Astrocyte (in vitro differentiated cells and primary cell): ENCODE measurements around the gene PLEKHF1. TPM values are rescaled to one million over a fixed set of nuclear protein-coding genes. Genes with fewer than 3 reads are reported as not detected.

Experiments
- DNase-seq: peaks from one replicate; pipeline ENCODE4 v3.0.0-alpha.2; 2010; ENCODE audit warnings: low read depth
- FAIRE-seq: peaks from 2 replicates; lab custom pipeline; 2011; peaks lifted over from hg19 to GRCh38; lab: Jason Lieb, UNC
- H2AFZ ChIP-seq: 2 replicates; pipeline ENCODE4 v1.6.0; 2012; ENCODE audit warnings: low read depth, low read length, inconsistent platforms
- H3K27ac ChIP-seq: 2 replicates; pipeline ENCODE4 v1.5.1; 2011; ENCODE audit warnings: low read depth, low read length, inconsistent platforms
- H3K27me3 ChIP-seq: 2 replicates; pipeline ENCODE4 v1.6.0; 2011; ENCODE audit warnings: low read length, inconsistent platforms; ENCODE audit not compliant: insufficient read depth
- H3K36me3 ChIP-seq: 2 replicates; pipeline ENCODE4 v1.5.1; 2011; ENCODE audit warnings: low read length, inconsistent platforms; ENCODE audit not compliant: insufficient read depth
- H3K4me1 ChIP-seq: 2 replicates; pipeline ENCODE4 v1.5.1; 2011; ENCODE audit warnings: low read length, inconsistent platforms; ENCODE audit not compliant: insufficient read depth
- H3K4me2 ChIP-seq: 2 replicates; pipeline ENCODE4 v1.6.0; 2012; ENCODE audit warnings: low read length, inconsistent platforms
- H3K4me3 ChIP-seq: 2 replicates; pipeline ENCODE4 v1.5.1; 2011; ENCODE audit warnings: low read depth, mild to moderate bottlenecking, low read length, inconsistent platforms; ENCODE audit not compliant: insufficient read depth
- H3K79me2 ChIP-seq: 2 replicates; pipeline ENCODE4 v1.6.0; 2012; ENCODE audit warnings: mild to moderate bottlenecking, low read length, inconsistent platforms; ENCODE audit not compliant: insufficient read depth
- H3K9ac ChIP-seq: 2 replicates; pipeline ENCODE4 v1.6.0; 2012; ENCODE audit warnings: mild to moderate bottlenecking, low read length, inconsistent platforms
- H3K9me3 ChIP-seq: 2 replicates; pipeline ENCODE4 v1.5.1; 2012; ENCODE audit warnings: low read depth, mild to moderate bottlenecking, low read length, inconsistent platforms; ENCODE audit not compliant: insufficient read depth
- H4K20me1 ChIP-seq: 2 replicates; pipeline ENCODE4 v1.6.0; 2012; ENCODE audit warnings: low read length, inconsistent platforms; ENCODE audit not compliant: insufficient read depth
- H3K27ac Mint-ChIP-seq: one replicate; pipeline ENCODE4 v1.8.0; 2021; ENCODE audit warnings: mild to moderate bottlenecking, mixed read lengths; ENCODE audit not compliant: unreplicated experiment
- H3K27me3 Mint-ChIP-seq: one replicate; pipeline ENCODE4 v1.8.0; 2021; ENCODE audit warnings: low read depth, mixed read lengths; ENCODE audit not compliant: unreplicated experiment
- H3K36me3 Mint-ChIP-seq: one replicate; pipeline ENCODE4 v1.8.0; 2021; ENCODE audit warnings: low read depth, mixed read lengths; ENCODE audit not compliant: unreplicated experiment
- H3K4me1 Mint-ChIP-seq: one replicate; pipeline ENCODE4 v1.8.0; 2021; ENCODE audit warnings: low read depth, mixed read lengths; ENCODE audit not compliant: unreplicated experiment
- H3K4me3 Mint-ChIP-seq: one replicate; pipeline ENCODE4 v1.8.0; 2021; ENCODE audit warnings: mild to moderate bottlenecking, moderate library complexity, mixed read lengths; ENCODE audit not compliant: unreplicated experiment
- H3K9me3 Mint-ChIP-seq: one replicate; pipeline ENCODE4 v1.8.0; 2021; ENCODE audit warnings: mild to moderate bottlenecking, mixed read lengths; ENCODE audit not compliant: unreplicated experiment
- CTCF ChIP-seq: IDR thresholded peaks from 2 replicates; pipeline ENCODE4 v1.5.1; 2011; ENCODE audit warnings: low read depth, mild to moderate bottlenecking, inconsistent platforms, low read length, moderate library complexity; ENCODE audit not compliant: insufficient read depth
- EZH2 ChIP-seq: IDR thresholded peaks from 2 replicates; pipeline ENCODE4 v1.6.1; 2012; ENCODE audit warnings: mild to moderate bottlenecking, low read length, inconsistent platforms; ENCODE audit not compliant: insufficient read depth
- total RNA-seq: library from RNA; stranded (reverse); gene quantifications from 2 replicates; pipeline ENCODE4 v1.2.1, GENCODE V29; 2021

PLEKHF1 gene
- total RNA-seq, 1 donor from 2014 or later = 13.1 TPM

GRCh38 chr19:29662278-29662603 is 3.0 kb upstream of the PLEKHF1 start:
- Mint-ChIP-seq H3K9me3 (no peaks in the 10 kb centered on the region), H3K36me3 (peaks cover 7% of the 10 kb centered on the region), H3K27me3 (no peaks in the 10 kb centered on the region), H3K4me3 (peak overlapping the region; percentile 57), H3K4me1 (peaks cover 45% of the 10 kb centered on the region), H3K27ac (peak overlapping the region; percentile 100)
- H3K4me3 ChIP-seq = peak overlapping the region; percentile 30
- DNase-seq (no peak), FAIRE-seq (no peak)
- H2AFZ ChIP-seq = peak overlapping the region; percentile 79
- no peaks in the 10 kb centered on the region for H3K27me3 ChIP-seq
- peak overlapping the region; percentile 77 for H3K9ac ChIP-seq
- H4K20me1 ChIP-seq = peaks cover 4% of the 10 kb centered on the region
- peak overlapping the region; percentile 80 for H3K4me2 ChIP-seq
- no peaks in the 10 kb centered on the region for H3K36me3 ChIP-seq
- TF ChIP-seq CTCF (no peak), EZH2 (no peak)
- peaks cover 53% of the 10 kb centered on the region for H3K4me1 ChIP-seq
- H3K79me2 ChIP-seq = no peaks in the 10 kb centered on the region
- peak overlapping the region; percentile 96 for H3K27ac ChIP-seq
- no peaks in the 10 kb centered on the region for H3K9me3 ChIP-seq

GRCh38 chr19:29662604-29663404 is 2.5 kb upstream of the PLEKHF1 start:
- peak overlapping the region; percentile 30 for H3K4me3 ChIP-seq
- peak overlapping the region; percentile 80 for H3K4me2 ChIP-seq

More at GRCh38 chr19:29662604-29663404, 2.5 kb upstream of the PLEKHF1 start:
- H2AFZ ChIP-seq = peak overlapping the region; percentile 79
- DNase-seq (peak; percentile 95), FAIRE-seq (peak; percentile 92)
- Mint-ChIP-seq H3K36me3 (peaks cover 7% of the 10 kb centered on the region), H3K4me1 (peaks cover 48% of the 10 kb centered on the region), H3K9me3 (no peaks in the 10 kb centered on the region), H3K27me3 (no peaks in the 10 kb centered on the region), H3K4me3 (peak overlapping the region; percentile 57), H3K27ac (peak overlapping the region; percentile 100)
- H3K27me3 ChIP-seq = no peaks in the 10 kb centered on the region
- peaks cover 5% of the 10 kb centered on the region for H4K20me1 ChIP-seq
- H3K79me2 ChIP-seq = no peaks in the 10 kb centered on the region
- H3K9me3 ChIP-seq = no peaks in the 10 kb centered on the region
- TF ChIP-seq CTCF (no peak), EZH2 (no peak)
- H3K36me3 ChIP-seq = no peaks in the 10 kb centered on the region
- peaks cover 53% of the 10 kb centered on the region for H3K4me1 ChIP-seq
- H3K9ac ChIP-seq = peak overlapping the region; percentile 77
- H3K27ac ChIP-seq = peak overlapping the region; percentile 96
